Muscle layer of colon (tissue), 2 donors: Measurements from ENCODE around the gene NANOS2.
A peak's percentile ranks its signal among the peaks of the same experiment; 100 is the strongest.

Source experiments
- H3K27ac ChIP-seq: one replicate; pipeline ENCODE4 v1.7.0; 2013; ENCODE audit warnings: low read depth, mild to moderate bottlenecking, low read length, moderate library complexity
- H3K27me3 ChIP-seq, 2 donors: one replicate each; pipeline ENCODE4 v1.7.0; 2013; ENCODE audit warnings: low read length in 2 of 2, mild to moderate bottlenecking in 2 of 2; ENCODE audit not compliant: insufficient read depth in 2 of 2, control insufficient read depth in 1 of 2
- H3K36me3 ChIP-seq: one replicate; pipeline ENCODE4 v1.7.0; 2013; ENCODE audit warnings: mild to moderate bottlenecking, low read length; ENCODE audit not compliant: insufficient read depth
- H3K4me1 ChIP-seq: one replicate; pipeline ENCODE4 v1.7.0; 2013; ENCODE audit warnings: mild to moderate bottlenecking, low read length; ENCODE audit not compliant: insufficient read depth
- H3K4me3 ChIP-seq, 2 donors: one replicate each; pipeline ENCODE4 v1.7.0; 2013; ENCODE audit warnings: low read length in 2 of 2, low read depth in 1 of 2, mild to moderate bottlenecking in 1 of 2, moderate library complexity in 1 of 2
- H3K9ac ChIP-seq: one replicate; pipeline ENCODE4 v1.7.0; 2013; ENCODE audit warnings: low read length
- H3K9me3 ChIP-seq: one replicate; pipeline ENCODE4 v1.7.0; 2013; ENCODE audit warnings: mild to moderate bottlenecking, low read length
- donor health status: abdominal sarcoma.
- donor health status: Adenocarcinoma of cecum.

The NANOS2 gene

DNA sequence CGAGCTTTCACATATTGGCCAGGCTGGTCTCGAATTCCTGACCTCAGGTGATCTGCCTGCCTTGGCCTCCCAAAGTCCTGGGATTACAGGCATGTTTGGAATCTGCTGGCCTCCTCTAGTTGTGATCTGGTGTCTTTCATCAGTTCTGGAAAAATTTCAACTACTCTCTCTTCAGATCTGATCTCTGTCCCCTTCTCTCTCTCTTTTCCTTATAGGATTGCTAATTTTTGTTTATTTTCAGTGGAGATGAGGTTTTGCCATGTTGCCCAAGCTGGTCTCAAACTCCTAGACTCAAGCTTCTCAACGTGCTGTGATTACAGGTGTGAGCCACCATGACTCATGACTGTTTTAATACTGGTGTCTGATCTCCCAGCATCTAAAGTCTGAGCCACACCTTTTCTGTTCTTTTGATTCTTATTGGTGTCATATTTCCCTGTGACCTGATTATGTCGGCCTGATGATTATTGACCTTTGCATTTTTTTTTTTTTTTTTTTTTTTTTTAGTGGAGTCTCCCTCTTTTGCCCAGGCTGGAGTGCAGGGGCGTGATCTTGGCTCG lies 10.4 kb upstream of the NANOS2 start:
- Histone ChIP-seq H3K27ac (no peak overlapping the region), H3K4me3 (no peak overlapping the region), H3K9me3 (no peaks in the 10 kb centered on the region), H3K9ac (no peak overlapping the region), H3K4me1 (peaks cover 5% of the 10 kb centered on the region), H3K27me3 (no peaks in the 10 kb centered on the region), H3K36me3 (no peaks in the 10 kb centered on the region)

DNA sequence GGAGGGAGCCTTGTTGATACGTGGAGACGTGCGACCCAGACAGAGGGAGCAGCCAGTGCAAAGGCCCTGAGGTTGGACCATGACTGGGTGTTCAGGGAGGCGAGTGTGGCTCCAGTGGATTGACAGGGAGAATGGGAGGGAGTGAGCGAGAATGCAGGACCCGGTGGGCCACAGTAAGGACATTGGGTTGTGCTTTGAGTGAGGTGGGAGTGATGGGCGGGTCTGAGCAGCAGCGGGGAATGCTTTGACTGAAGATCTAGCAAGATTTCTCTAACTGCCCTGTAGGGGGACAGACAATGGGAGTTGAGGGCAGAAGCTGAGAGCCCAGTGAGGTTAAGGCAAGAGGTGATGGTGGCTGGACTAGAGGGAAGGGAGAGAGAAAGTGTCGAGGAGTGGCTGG lies 7.7 kb upstream of the NANOS2 start:
- Histone ChIP-seq H3K36me3 (no peaks in the 10 kb centered on the region), H3K4me1 (no peaks in the 10 kb centered on the region), H3K9ac (no peak overlapping the region), H3K4me3 (no peak overlapping the region), H3K27me3 (no peaks in the 10 kb centered on the region), H3K9me3 (no peaks in the 10 kb centered on the region), H3K27ac (no peak overlapping the region)

DNA sequence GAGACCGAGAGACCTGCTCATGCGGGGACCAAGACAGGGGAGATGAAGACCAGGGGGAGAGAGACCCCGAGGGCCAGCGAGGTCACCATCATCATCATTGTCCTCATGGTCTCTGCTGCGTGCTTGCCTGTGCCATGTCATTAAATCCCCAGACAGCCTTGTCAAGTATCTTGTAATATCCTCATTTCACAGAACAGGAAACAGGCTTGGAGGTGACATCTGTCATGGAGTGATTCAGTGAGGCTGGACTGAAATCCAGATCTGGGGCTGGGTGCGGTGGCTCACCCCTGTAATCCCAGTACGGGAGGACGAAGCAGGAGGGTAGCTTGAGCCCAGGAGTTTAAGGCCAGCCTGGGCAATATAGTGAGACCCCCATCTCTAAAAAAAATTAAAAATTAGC lies 5.9 kb upstream of the NANOS2 start:
- H3K9ac ChIP-seq, result no peak overlapping the region
- no peak overlapping the region for H3K4me3 ChIP-seq

DNA sequence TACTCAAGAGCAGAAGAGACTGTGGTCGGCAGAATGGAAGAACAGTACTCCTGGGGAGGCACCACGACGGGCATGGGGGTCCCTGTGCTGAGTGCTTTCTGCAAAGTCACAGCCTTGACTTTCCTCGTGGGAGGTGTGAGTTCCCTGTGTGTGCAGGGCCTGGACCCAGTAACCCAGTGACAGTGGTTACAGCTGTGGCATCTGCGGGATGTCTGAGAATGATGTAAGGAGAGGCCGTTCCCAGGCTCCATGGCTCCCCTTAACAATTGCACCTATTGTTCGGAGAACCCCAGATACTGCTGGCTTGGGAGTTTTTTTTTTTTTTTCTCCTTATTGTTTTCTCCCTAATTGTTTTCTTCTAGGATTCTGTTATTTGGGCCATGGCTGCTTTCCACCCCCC lies 5.1 kb upstream of the NANOS2 start:
- no peaks in the 10 kb centered on the region for H3K4me1 ChIP-seq
- no peak overlapping the region for H3K4me3 ChIP-seq
- H3K27me3 ChIP-seq, result no peaks in the 10 kb centered on the region
- H3K36me3 ChIP-seq, result no peaks in the 10 kb centered on the region
- no peak overlapping the region for H3K27ac ChIP-seq
- no peaks in the 10 kb centered on the region for H3K9me3 ChIP-seq
- H3K9ac ChIP-seq, result no peak overlapping the region

More for the DNA sequence above, 5.9 kb upstream of the NANOS2 start:
- H3K9me3 ChIP-seq, result no peaks in the 10 kb centered on the region
- H3K27ac ChIP-seq, result no peak overlapping the region
- no peaks in the 10 kb centered on the region for H3K27me3 ChIP-seq
- H3K36me3 ChIP-seq, result no peaks in the 10 kb centered on the region
- H3K4me1 ChIP-seq, result no peaks in the 10 kb centered on the region

DNA sequence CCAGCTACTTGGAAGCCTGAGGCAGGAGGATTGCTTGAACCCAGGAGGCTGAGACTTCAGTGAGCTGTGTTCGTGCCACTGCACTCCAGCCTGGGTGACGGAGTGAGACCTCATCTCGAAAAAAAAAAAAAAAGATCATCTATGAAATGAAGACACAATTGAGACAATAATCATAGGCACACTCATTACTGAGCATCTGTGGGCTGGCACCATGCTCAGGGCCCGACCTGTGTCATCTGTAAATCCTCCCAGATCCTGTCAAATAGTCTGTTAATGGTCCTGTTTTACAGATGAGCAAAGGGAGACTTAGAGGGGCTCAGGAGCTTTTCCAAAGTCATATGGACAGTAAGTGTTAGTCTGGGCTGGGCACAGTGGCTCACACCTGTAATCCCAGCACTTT lies 4.1 kb upstream of the NANOS2 start:
- no peaks in the 10 kb centered on the region for H3K4me1 ChIP-seq
- H3K27me3 ChIP-seq, result no peaks in the 10 kb centered on the region
- H3K9ac ChIP-seq, result no peak overlapping the region
- no peaks in the 10 kb centered on the region for H3K36me3 ChIP-seq
- no peak overlapping the region for H3K4me3 ChIP-seq
- H3K27ac ChIP-seq, result no peak overlapping the region
- H3K9me3 ChIP-seq, result no peaks in the 10 kb centered on the region

DNA sequence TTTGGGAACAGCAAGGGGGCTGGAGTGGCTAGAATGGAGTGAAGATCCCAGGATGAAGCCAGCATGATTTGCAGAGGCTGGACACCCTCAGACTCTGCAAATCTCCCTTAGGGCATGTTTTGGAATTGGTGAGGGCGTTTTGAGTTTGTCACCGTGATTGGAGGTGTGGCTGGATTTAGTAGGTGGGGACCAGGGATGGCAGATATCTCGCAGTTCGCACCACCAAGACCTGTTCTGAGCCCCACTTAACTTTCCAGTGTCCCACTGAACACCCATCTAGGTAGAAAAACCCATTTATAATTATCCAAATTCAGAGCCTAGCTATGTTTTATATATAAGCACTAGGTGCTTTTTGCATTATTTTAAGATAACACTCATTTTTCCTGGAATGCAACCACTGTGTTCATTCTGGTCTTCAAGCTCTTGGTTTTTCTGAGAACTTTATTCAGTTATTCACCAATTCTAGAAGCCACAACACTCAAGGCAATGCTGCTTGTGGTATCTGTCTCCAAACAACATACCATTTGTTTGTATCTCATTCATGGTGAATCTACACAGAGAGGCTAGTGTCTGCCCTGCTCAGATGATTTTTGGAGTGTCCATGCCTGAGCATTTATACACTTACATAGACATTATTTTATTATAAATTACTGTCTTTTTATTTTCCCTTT lies 3.0 kb upstream of the NANOS2 start:
- H3K27ac ChIP-seq, result no peak overlapping the region
- H3K9me3 ChIP-seq, result no peaks in the 10 kb centered on the region
- H3K4me1 ChIP-seq, result no peaks in the 10 kb centered on the region
- no peaks in the 10 kb centered on the region for H3K27me3 ChIP-seq
- H3K9ac ChIP-seq, result no peak overlapping the region
- H3K4me3 ChIP-seq, result no peak overlapping the region
- H3K36me3 ChIP-seq, result no peaks in the 10 kb centered on the region

DNA sequence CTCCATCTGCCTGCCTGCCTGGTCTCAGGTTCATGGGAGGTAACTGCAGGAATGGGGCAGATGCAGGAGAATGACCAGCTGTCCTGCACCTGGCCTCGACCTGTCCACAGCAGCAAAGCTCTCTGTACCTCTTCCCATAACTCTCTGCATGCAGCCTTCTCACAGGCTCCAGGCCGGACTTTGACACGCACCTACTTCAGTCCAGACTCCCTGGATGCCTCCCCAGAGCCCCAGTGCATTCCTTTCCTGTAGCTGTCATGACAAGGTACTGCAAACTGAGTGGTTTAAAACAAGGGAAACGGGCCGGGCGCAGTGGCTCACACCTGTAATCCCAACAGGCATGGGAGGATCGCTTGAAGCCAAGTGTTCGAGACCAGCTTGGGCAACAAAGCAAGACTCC lies 3.3 kb downstream of the NANOS2 start:
- H3K9ac ChIP-seq, result no peak overlapping the region
- no peak overlapping the region for H3K27ac ChIP-seq
- no peaks in the 10 kb centered on the region for H3K9me3 ChIP-seq
- no peaks in the 10 kb centered on the region for H3K4me1 ChIP-seq
- H3K27me3 ChIP-seq, result no peaks in the 10 kb centered on the region
- no peak overlapping the region for H3K4me3 ChIP-seq
- no peaks in the 10 kb centered on the region for H3K36me3 ChIP-seq

DNA sequence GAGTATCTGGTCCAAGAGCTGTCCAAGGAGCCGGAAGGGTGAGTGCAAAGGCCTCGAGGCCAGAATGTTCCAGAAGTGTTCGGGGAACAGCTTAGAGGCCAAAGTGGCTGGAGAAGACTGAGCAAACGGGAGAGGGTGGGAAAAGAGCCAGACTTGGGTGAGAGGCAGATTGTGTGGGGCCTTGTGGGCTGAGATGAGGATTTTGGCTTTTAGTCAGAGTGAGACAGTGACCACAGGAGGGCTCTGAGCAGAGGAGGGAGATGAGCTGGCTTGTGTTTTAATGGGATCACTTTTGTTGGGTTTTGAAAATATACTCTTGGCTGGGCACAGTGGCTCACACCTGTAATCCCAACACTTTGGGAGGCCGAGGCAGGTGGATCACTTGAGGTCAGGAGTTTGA lies 5.6 kb downstream of the NANOS2 start:
- Histone ChIP-seq H3K4me3 (no peak overlapping the region), H3K27me3 (no peaks in the 10 kb centered on the region), H3K4me1 (no peaks in the 10 kb centered on the region), H3K36me3 (no peaks in the 10 kb centered on the region), H3K9me3 (no peaks in the 10 kb centered on the region), H3K9ac (no peak overlapping the region), H3K27ac (no peak overlapping the region)

DNA sequence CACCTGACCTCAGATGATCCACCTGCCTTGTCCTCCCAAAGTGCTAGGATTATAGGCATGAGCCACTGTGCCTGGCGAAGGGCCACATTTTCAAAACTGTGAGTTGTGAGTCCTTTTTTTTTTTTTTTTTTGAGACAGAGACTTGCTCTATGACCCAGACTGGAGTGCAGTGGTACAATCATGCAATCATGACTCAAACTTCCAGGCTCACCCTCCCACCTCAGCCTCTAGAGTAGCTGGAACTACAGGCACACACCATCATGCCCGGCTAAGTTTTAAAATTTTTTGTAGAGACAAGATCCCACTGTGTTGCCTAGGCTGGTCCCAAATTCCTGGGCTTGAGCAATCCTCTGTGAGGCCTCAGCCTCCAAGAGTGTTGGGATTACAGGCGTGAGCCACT lies 8.4 kb downstream of the NANOS2 start:
- no peak overlapping the region for H3K9ac ChIP-seq
- H3K4me1 ChIP-seq, result peaks cover 5% of the 10 kb centered on the region
- H3K9me3 ChIP-seq, result no peaks in the 10 kb centered on the region
- H3K36me3 ChIP-seq, result no peaks in the 10 kb centered on the region
- H3K4me3 ChIP-seq, result no peak overlapping the region
- H3K27ac ChIP-seq, result no peak overlapping the region
- no peaks in the 10 kb centered on the region for H3K27me3 ChIP-seq

DNA sequence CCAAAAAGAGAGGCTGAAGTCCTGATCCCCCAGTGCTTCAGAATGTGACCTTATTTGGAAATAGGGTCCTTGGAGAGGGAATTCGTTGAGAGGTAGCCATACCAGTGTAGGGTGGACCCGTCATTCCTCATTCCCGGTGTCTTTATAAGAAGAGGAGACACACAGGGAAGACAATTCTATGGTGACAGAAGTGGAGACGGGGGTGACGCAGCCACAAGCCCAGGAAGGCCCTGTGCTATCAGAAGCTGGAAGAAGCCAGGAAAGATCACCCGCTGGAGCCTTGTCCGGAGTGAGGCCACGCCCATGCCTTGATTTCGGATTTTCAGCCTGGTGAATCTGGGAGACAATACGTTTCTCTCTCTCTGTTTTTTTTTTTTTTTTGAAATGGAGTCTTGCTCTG lies 9.6 kb downstream of the NANOS2 start:
- H3K36me3 ChIP-seq, result peaks cover under 1% of the 10 kb centered on the region
- no peaks in the 10 kb centered on the region for H3K9me3 ChIP-seq
- H3K9ac ChIP-seq, result no peak overlapping the region
- peaks cover 15% of the 10 kb centered on the region for H3K4me1 ChIP-seq
- H3K4me3 ChIP-seq, result no peak overlapping the region
- no peaks in the 10 kb centered on the region for H3K27me3 ChIP-seq
- no peak overlapping the region for H3K27ac ChIP-seq

DNA sequence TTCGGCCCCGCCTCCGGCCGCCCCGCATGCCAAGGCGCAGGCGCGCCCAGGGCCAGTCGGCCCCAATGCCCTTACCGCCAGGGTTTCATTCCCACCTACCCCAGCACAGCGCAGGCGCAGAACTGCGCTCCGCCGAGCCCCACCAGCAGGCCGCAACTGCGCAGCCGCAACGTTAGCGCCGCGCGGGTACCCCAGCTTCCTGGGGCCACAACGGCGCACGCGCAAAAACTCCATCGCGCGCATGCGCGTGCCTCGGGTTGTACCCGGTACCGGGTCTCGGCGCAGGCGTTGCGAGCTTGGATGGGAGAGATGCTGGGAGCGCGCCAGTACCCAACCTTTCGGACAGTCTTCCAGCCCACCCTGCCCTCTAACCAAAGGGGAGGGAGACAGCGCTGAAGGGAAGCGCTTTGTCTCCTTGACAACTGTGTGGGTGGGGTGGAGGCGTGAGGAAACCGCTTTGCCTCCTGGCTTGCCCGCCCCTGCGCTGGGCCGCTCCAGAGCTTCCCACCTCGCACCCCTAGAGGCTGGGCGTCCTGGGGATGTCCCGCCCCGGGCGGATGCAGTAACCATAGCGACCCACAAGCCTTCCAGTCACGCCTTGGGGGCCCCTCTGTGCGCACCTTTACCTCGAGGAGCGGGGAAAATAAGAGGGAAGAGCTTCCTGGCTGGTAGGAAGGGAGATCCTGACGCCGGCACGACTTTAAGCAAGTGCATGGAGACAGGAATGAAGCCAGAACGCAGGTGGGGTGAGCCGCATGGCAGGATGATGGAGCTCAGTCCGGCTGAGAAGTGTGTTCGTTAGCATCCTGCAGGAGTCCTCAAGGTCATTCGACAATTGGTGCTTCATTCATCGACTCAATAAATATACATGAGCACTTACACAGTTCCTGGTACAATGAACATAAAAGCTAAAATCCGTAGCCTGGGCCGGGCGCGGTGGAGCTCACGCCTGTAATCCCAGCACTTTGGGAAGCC lies 11.6 kb downstream of the NANOS2 start:
- H3K27ac ChIP-seq, result peak overlapping the region; percentile 80
- no peaks in the 10 kb centered on the region for H3K27me3 ChIP-seq
- H3K9ac ChIP-seq, result peak overlapping the region; percentile 44
- peaks cover 16% of the 10 kb centered on the region for H3K4me1 ChIP-seq
- H3K9me3 ChIP-seq, result no peaks in the 10 kb centered on the region
- H3K36me3 ChIP-seq, result peaks cover 16% of the 10 kb centered on the region
- peak overlapping the region; percentile 77 to 88 for H3K4me3 ChIP-seq
